Measurements from ENCODE around the gene SEC14L2.

The SEC14L2 gene

DNA sequence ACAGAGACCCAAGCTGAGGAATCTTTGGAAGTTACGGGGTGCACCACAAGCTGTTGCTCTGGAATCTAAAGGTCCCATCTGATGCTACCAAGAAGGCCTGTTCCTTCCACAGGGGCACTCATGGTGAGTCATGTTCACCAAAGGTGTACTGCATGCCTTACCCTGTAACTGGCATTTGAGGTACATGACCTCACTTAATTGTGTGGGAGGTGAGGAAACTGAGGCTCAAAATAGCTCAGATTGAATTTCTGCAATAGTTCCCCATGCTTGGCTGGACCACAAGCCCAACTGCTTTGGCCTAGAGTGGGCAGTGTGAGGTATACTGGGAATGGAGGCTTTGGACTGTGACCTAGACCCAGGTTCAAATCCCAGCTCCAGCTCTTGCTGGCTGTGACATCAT is 37.0 kb downstream of the SEC14L2 start:
- Histone ChIP-seq H3K27ac (no peak overlapping the region), H3K9me3 (peaks cover 3% of the 10 kb centered on the region), H3K4me1 (ENCODE audit: control insufficient read depth in 1 of 2, insufficient read depth in 1 of 2, low read depth in 1 of 2, low read length in 1 of 2) (peaks cover 3 to 5% of the 10 kb centered on the region in 2 experiments), H3K4me3 (ENCODE audit: low read depth in 1 of 2, low read length in 1 of 2) (no peak overlapping the region), H3K36me3 (no peaks in the 10 kb centered on the region), H3K27me3 (peaks cover 17% of the 10 kb centered on the region)
- TF ChIP-seq, protein P1, sequence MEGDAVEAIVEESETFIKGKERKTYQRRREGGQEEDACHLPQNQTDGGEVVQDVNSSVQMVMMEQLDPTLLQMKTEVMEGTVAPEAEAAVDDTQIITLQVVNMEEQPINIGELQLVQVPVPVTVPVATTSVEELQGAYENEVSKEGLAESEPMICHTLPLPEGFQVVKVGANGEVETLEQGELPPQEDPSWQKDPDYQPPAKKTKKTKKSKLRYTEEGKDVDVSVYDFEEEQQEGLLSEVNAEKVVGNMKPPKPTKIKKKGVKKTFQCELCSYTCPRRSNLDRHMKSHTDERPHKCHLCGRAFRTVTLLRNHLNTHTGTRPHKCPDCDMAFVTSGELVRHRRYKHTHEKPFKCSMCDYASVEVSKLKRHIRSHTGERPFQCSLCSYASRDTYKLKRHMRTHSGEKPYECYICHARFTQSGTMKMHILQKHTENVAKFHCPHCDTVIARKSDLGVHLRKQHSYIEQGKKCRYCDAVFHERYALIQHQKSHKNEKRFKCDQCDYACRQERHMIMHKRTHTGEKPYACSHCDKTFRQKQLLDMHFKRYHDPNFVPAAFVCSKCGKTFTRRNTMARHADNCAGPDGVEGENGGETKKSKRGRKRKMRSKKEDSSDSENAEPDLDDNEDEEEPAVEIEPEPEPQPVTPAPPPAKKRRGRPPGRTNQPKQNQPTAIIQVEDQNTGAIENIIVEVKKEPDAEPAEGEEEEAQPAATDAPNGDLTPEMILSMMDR (IDR thresholded peaks at IDR 0.05): no peak

DNA sequence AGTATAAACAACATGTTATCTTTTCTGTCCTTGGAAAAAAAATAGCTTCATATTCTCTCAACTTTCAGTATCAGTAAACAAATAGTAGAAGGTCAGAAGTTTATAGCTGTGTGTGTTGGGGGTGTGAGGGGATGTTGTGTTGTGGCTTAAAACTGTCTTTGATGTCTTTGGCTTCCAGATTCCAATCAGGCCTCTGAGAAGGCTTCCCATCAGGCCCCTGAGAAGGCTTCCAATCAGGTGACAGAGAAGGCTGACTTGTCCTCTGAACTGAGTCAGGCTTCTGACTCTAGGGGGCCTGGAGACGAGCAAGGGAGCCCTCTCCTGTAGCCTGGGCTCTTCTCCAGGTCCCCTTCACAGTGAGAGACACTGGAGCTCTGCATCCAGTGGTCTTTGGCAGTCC is 38.0 kb downstream of the SEC14L2 start:
- no peak overlapping the region for H3K27ac ChIP-seq
- no peak overlapping the region for H3K4me3 ChIP-seq (ENCODE audit: low read depth in 1 of 2, low read length in 1 of 2)

DNA sequence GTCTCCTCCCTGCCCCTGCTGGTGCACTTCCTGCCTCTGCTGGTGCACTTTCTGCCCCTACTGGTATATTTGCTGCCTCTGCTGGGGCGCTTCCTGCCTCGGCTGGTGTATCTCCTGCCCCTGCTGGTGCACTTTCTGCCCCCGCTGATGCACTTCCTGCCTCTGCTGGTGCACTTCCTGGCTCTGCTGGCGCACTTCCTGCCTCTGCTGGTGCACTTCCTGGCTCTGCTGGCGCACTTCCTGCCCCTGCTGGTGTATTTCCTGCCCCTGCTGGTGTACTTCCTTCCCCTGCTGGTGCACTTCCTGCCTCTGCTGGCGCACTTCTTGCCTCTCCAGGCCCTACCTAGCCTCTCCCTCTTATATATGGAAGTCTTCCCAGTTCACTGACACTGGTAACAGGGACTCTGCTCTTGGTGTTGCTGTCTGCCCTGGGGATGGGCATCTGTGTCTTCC is 38.9 kb downstream of the SEC14L2 start:
- H3K4me3 ChIP-seq (ENCODE audit: low read depth in 1 of 2, low read length in 1 of 2): no peak overlapping the region
- peaks cover 36% of the 10 kb centered on the region for H3K27me3 ChIP-seq
- H3K9me3 ChIP-seq: peaks cover 3% of the 10 kb centered on the region
- peak overlapping the region; percentile 61 for H3K27ac ChIP-seq
- TF ChIP-seq, protein P1 (IDR thresholded peaks at IDR 0.05): no peak
- H3K4me1 ChIP-seq (ENCODE audit: control insufficient read depth in 1 of 2, insufficient read depth in 1 of 2, low read depth in 1 of 2, low read length in 1 of 2): peaks cover 3 to 5% of the 10 kb centered on the region in 2 experiments
- no peaks in the 10 kb centered on the region for H3K36me3 ChIP-seq

More for the DNA sequence above, 38.0 kb downstream of the SEC14L2 start:
- Histone ChIP-seq H3K4me1 (ENCODE audit: control insufficient read depth in 1 of 2, insufficient read depth in 1 of 2, low read depth in 1 of 2, low read length in 1 of 2) (peaks cover 3 to 5% of the 10 kb centered on the region in 2 experiments), H3K36me3 (no peaks in the 10 kb centered on the region), H3K9me3 (peaks cover 3% of the 10 kb centered on the region), H3K27me3 (peaks cover 28% of the 10 kb centered on the region)
- TF ChIP-seq, protein P1 (IDR thresholded peaks at IDR 0.05): no peak

DNA sequence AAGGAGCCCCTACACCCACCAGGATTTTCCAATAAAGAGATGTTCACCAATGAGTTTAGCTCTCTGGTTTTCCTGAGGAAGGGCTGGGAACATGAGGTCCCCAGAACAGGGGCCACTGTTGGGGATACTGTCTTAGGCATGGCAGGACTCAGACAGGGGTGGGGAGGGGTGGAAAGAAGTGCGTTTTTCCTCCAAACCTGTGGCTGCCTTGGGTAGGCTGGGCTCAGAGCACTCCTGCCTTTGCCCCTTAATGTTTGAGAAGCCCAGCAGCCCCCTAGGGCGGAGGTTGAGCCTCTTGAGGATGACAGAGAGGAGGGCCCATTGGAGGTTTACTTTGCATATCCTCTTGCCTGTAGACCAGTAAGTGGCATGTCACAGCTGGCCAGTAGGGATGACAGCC is 39.4 kb downstream of the SEC14L2 start:
- H3K4me3 ChIP-seq (ENCODE audit: low read depth in 1 of 2, low read length in 1 of 2): no peak overlapping the region

DNA sequence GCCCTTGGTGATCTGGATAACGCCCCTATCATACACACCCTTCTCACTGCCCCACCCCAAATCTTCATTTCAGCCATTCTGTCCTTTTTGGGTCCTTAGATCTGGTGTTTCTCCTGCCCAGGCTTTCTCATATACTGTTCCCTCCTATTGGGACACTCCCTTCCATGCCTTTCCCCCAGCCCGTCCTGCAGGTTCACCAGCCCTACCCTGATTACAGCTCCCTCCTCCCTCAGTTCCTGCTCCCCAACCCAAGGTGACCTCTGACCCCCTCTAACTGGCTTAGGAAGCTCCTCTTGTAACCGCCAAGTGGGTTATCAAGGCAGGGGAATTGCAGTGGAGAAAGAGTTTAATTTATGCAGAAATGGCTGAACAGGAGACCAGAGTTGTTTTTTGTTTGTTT is 41.7 kb downstream of the SEC14L2 start:
- H3K4me3 ChIP-seq (ENCODE audit: low read depth in 1 of 2, low read length in 1 of 2): no peak overlapping the region
- TF ChIP-seq, protein P1 (IDR thresholded peaks at IDR 0.05): no peak
- H3K27ac ChIP-seq: no peak overlapping the region
- peaks cover 3% of the 10 kb centered on the region for H3K9me3 ChIP-seq
- H3K36me3 ChIP-seq: no peaks in the 10 kb centered on the region
- peaks cover 9 to 18% of the 10 kb centered on the region in 2 experiments for H3K4me1 ChIP-seq (ENCODE audit: control insufficient read depth in 1 of 2, insufficient read depth in 1 of 2, low read depth in 1 of 2, low read length in 1 of 2)
- H3K27me3 ChIP-seq: peaks cover 60% of the 10 kb centered on the region

More for the DNA sequence above, 39.4 kb downstream of the SEC14L2 start:
- H3K9me3 ChIP-seq: peaks cover 3% of the 10 kb centered on the region
- H3K27me3 ChIP-seq: peaks cover 41% of the 10 kb centered on the region
- TF ChIP-seq, protein P1 (IDR thresholded peaks at IDR 0.05): no peak
- peak overlapping the region; percentile 61 for H3K27ac ChIP-seq
- no peaks in the 10 kb centered on the region for H3K36me3 ChIP-seq
- H3K4me1 ChIP-seq (ENCODE audit: control insufficient read depth in 1 of 2, insufficient read depth in 1 of 2, low read depth in 1 of 2, low read length in 1 of 2): peaks cover 3 to 5% of the 10 kb centered on the region in 2 experiments
